ENCODE measurements around the gene RECQL5.
"Not testable (repeated sequence)": the region's sequence is repeated elsewhere in the genome, so short reads cannot be mapped to it uniquely, and the experiment has no call there.

RECQL5 gene

GRCh38 chr17:75642784-75643642 is 23.9 kb downstream of the RECQL5 start:
- Histone ChIP-seq H3K27me3 (ENCODE audit: control insufficient read depth in 2 of 2, insufficient read depth in 2 of 2, low read length in 2 of 2) (no peaks in the 10 kb centered on the region), H3K9me3 (ENCODE audit: control insufficient read depth in 2 of 2, low read length in 2 of 2) (no peaks in the 10 kb centered on the region), H3K4me1 (ENCODE audit: control insufficient read depth in 2 of 2, insufficient read depth in 2 of 2, low read length in 2 of 2) (peaks cover 45 to 64% of the 10 kb centered on the region in 2 donors), H3K27ac (ENCODE audit: low read depth in 2 of 2, low read length in 2 of 2) (peak overlapping the region; percentile 74 to 88), H3K4me3 (ENCODE audit: low read length in 2 of 2) (no peak overlapping the region), H3K36me3 (ENCODE audit: control insufficient read depth in 2 of 2, insufficient read depth in 2 of 2, low read length in 2 of 2) (no peaks in the 10 kb centered on the region), H3K9ac (ENCODE audit: low read depth in 1 of 2, low read length in 2 of 2) (peak overlapping the region; percentile 24 to 27)

DNA sequence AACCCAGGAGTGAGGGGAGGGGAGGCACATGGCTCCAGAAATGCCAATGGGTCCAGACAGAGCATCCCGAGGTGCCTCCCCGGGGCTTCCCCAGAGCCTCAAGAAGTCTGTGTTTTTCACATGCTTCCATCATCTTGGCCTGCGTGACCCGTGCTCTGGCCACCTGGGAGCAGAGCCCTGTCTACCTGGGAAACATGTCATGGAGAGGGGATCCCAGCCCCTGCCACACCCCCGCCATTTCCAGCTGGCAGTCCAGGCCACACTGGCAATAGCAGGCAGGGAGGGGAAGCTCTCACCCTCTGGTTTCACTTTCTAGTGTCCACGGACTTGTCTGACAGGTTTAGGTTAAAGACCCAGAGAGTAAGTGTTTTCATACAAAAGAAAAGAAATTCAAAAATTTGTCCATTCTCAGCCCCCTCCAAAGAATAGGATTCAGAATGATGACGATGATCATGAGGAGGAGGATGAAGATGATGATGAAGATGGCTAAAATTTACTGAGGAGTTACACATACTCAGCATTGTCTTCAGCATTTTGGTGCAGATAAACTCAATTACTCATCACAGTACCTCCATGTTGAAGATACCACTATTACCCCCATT is 24.7 kb downstream of the RECQL5 start:
- Histone ChIP-seq H3K9me3 (ENCODE audit: control insufficient read depth in 2 of 2, low read length in 2 of 2) (no peaks in the 10 kb centered on the region), H3K9ac (ENCODE audit: low read depth in 1 of 2, low read length in 2 of 2) (peak overlapping the region; percentile 27), H3K36me3 (ENCODE audit: control insufficient read depth in 2 of 2, insufficient read depth in 2 of 2, low read length in 2 of 2) (no peaks in the 10 kb centered on the region), H3K4me3 (ENCODE audit: low read length in 2 of 2) (no peak overlapping the region), H3K4me1 (ENCODE audit: control insufficient read depth in 2 of 2, insufficient read depth in 2 of 2, low read length in 2 of 2) (peaks cover 48 to 70% of the 10 kb centered on the region in 2 donors), H3K27ac (ENCODE audit: low read depth in 2 of 2, low read length in 2 of 2) (peak overlapping the region; percentile 74 to 88), H3K27me3 (ENCODE audit: control insufficient read depth in 2 of 2, insufficient read depth in 2 of 2, low read length in 2 of 2) (no peaks in the 10 kb centered on the region)

GRCh38 chr17:75641343-75641742 is 25.6 kb downstream of the RECQL5 start:
- Histone ChIP-seq H3K36me3 (ENCODE audit: control insufficient read depth in 2 of 2, insufficient read depth in 2 of 2, low read length in 2 of 2) (no peaks in the 10 kb centered on the region), H3K27me3 (ENCODE audit: control insufficient read depth in 2 of 2, insufficient read depth in 2 of 2, low read length in 2 of 2) (no peaks in the 10 kb centered on the region), H3K4me1 (ENCODE audit: control insufficient read depth in 2 of 2, insufficient read depth in 2 of 2, low read length in 2 of 2) (peaks cover 53 to 72% of the 10 kb centered on the region in 2 donors), H3K9ac (ENCODE audit: low read depth in 1 of 2, low read length in 2 of 2) (no peak overlapping the region), H3K27ac (ENCODE audit: low read depth in 2 of 2, low read length in 2 of 2) (peak overlapping the region in 1 of 2 donors; percentile 88), H3K4me3 (ENCODE audit: low read length in 2 of 2) (no peak overlapping the region), H3K9me3 (ENCODE audit: control insufficient read depth in 2 of 2, low read length in 2 of 2) (no peaks in the 10 kb centered on the region)

DNA sequence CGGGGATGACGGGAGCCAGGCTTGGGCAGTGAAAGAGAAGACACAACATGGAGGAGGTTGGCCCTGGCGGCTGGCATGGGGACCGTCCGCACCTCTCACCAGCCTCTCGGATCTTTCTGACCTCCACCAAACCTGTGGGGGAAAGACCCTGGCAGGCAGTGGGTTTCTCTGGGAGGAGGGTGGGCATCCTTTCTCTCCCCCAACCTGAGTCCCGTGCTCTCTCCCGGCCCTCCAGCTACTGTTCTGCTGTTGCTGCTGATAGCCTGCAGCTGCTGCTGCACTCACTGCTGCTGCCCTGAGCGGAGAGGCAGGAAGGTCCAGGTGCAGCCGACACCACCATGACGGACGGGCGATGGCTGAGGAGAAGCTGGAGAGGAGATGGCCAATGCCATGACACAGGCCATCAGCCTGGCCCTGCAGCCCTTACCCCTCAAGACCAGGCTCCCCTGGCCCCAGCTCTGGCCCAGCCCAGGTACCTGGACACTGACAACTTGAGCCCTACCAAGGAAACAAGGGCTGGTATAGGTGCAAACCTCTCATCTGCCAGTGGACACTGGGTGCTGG is 26.3 kb downstream of the RECQL5 start:
- Histone ChIP-seq H3K27ac (ENCODE audit: low read depth in 2 of 2, low read length in 2 of 2) (peak overlapping the region in 1 of 2 donors; percentile 52), H3K4me1 (ENCODE audit: control insufficient read depth in 2 of 2, insufficient read depth in 2 of 2, low read length in 2 of 2) (peaks cover 52 to 73% of the 10 kb centered on the region in 2 donors), H3K27me3 (ENCODE audit: control insufficient read depth in 2 of 2, insufficient read depth in 2 of 2, low read length in 2 of 2) (no peaks in the 10 kb centered on the region), H3K4me3 (ENCODE audit: low read length in 2 of 2) (no peak overlapping the region), H3K36me3 (ENCODE audit: control insufficient read depth in 2 of 2, insufficient read depth in 2 of 2, low read length in 2 of 2) (no peaks in the 10 kb centered on the region), H3K9me3 (ENCODE audit: control insufficient read depth in 2 of 2, low read length in 2 of 2) (no peaks in the 10 kb centered on the region), H3K9ac (ENCODE audit: low read depth in 1 of 2, low read length in 2 of 2) (no peak overlapping the region)

DNA sequence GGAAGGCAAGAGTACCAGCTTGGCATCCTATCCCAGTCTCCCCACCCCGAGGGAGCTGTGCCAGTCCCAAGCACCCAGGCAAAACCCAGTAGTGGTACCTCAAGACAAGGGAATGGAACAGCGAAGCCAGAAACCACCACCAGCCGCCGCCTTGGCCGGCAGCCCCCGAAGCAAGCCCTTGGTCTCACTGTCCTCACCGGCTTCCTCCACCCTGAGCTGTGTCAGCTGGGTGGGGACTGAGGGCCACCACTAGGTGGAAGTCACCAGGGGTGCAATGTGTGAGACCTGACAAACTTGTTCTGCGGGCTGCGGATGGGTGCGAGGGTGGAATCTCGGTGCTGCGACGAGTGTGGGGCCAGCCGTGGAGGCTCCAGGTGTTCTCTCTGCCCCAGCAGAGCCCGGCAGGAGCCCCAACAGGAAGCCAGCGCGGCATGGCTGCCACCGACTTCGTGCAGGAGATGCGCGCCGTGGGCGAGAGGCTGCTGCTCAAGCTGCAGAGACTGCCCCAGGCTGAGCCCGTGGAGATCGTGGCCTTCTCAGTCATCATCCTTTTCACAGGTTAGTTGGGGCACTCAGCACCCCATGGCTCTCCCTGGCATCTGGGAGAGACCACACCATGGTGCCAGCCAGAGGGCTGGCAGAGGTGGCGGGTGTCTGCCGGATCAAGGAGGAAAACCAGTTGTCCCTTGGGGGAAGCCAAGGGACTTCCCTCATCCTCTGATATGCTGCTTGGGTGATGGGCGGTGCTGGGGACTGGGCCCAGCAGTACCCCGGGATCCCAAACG is 27.0 kb downstream of the RECQL5 start:
- H3K27me3 ChIP-seq (ENCODE audit: control insufficient read depth in 2 of 2, insufficient read depth in 2 of 2, low read length in 2 of 2): no peaks in the 10 kb centered on the region
- H3K36me3 ChIP-seq (ENCODE audit: control insufficient read depth in 2 of 2, insufficient read depth in 2 of 2, low read length in 2 of 2): no peaks in the 10 kb centered on the region
- H3K9ac ChIP-seq (ENCODE audit: low read depth in 1 of 2, low read length in 2 of 2): peak overlapping the region; percentile 2 to 19
- no peak overlapping the region for H3K4me3 ChIP-seq (ENCODE audit: low read length in 2 of 2)
- no peaks in the 10 kb centered on the region for H3K9me3 ChIP-seq (ENCODE audit: control insufficient read depth in 2 of 2, low read length in 2 of 2)
- peak overlapping the region; percentile 39 to 52 for H3K27ac ChIP-seq (ENCODE audit: low read depth in 2 of 2, low read length in 2 of 2)
- H3K4me1 ChIP-seq (ENCODE audit: control insufficient read depth in 2 of 2, insufficient read depth in 2 of 2, low read length in 2 of 2): peaks cover 54 to 73% of the 10 kb centered on the region in 2 donors

- Histone ChIP-seq H3K36me3 (ENCODE audit: control insufficient read depth in 2 of 2, insufficient read depth in 2 of 2, low read length in 2 of 2) (no peaks in the 10 kb centered on the region), H3K9me3 (ENCODE audit: control insufficient read depth in 2 of 2, low read length in 2 of 2) (no peaks in the 10 kb centered on the region), H3K4me1 (ENCODE audit: control insufficient read depth in 2 of 2, insufficient read depth in 2 of 2, low read length in 2 of 2) (peaks cover 56 to 75% of the 10 kb centered on the region in 2 donors), H3K4me3 (ENCODE audit: low read length in 2 of 2) (no peak overlapping the region), H3K27me3 (ENCODE audit: control insufficient read depth in 2 of 2, insufficient read depth in 2 of 2, low read length in 2 of 2) (no peaks in the 10 kb centered on the region), H3K9ac (ENCODE audit: low read depth in 1 of 2, low read length in 2 of 2) (no peak overlapping the region), H3K27ac (ENCODE audit: low read depth in 2 of 2, low read length in 2 of 2) (peak overlapping the region in 1 of 2 donors; percentile 9)
These were observed 27.6 kb downstream of the RECQL5 start for GRCh38 chr17:75639327-75639726.

DNA sequence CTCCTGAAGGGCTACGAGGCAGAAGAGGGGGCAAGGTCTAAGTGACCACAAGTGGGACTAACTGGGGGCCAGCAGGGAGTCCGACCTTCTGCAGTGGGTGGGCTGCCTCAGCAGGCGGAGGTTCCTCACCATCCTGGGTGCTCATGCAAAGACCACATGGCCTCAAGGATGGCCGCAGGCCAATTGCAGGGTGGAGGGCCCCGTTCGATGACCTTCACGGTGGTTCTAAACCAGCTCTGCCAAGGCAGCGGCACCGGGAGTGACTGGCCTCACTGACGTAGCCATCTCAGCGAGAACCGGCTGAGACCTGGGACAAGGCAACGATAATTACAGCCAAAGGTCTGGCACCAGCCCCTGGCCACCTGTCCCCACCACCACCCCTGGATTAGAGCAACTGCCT is 28.1 kb downstream of the RECQL5 start:
- H3K9ac ChIP-seq (ENCODE audit: low read depth in 1 of 2, low read length in 2 of 2): no peak overlapping the region
- no peaks in the 10 kb centered on the region for H3K27me3 ChIP-seq (ENCODE audit: control insufficient read depth in 2 of 2, insufficient read depth in 2 of 2, low read length in 2 of 2)
- no peaks in the 10 kb centered on the region for H3K9me3 ChIP-seq (ENCODE audit: control insufficient read depth in 2 of 2, low read length in 2 of 2)
- no peak overlapping the region for H3K27ac ChIP-seq (ENCODE audit: low read depth in 2 of 2, low read length in 2 of 2)
- no peak overlapping the region for H3K4me3 ChIP-seq (ENCODE audit: low read length in 2 of 2)
- no peaks in the 10 kb centered on the region for H3K36me3 ChIP-seq (ENCODE audit: control insufficient read depth in 2 of 2, insufficient read depth in 2 of 2, low read length in 2 of 2)
- H3K4me1 ChIP-seq (ENCODE audit: control insufficient read depth in 2 of 2, insufficient read depth in 2 of 2, low read length in 2 of 2): peaks cover 61 to 78% of the 10 kb centered on the region in 2 donors

- H3K27ac ChIP-seq (ENCODE audit: low read depth in 2 of 2, low read length in 2 of 2); H3K4me3 ChIP-seq (ENCODE audit: low read length in 2 of 2); H3K27me3 ChIP-seq (ENCODE audit: control insufficient read depth in 2 of 2, insufficient read depth in 2 of 2, low read length in 2 of 2); H3K9ac ChIP-seq (ENCODE audit: low read depth in 1 of 2, low read length in 2 of 2); H3K9me3 ChIP-seq (ENCODE audit: control insufficient read depth in 2 of 2, low read length in 2 of 2); H3K36me3 ChIP-seq (ENCODE audit: control insufficient read depth in 2 of 2, insufficient read depth in 2 of 2, low read length in 2 of 2): not testable (repeated sequence)
- H3K4me1 ChIP-seq (ENCODE audit: control insufficient read depth in 2 of 2, insufficient read depth in 2 of 2, low read length in 2 of 2): peaks cover 63 to 79% of the 10 kb centered on the region in 2 donors
These were observed 28.9 kb downstream of the RECQL5 start for GRCh38 chr17:75638039-75638438.

GRCh38 chr17:75637551-75637950 is 29.4 kb downstream of the RECQL5 start:
- Histone ChIP-seq H3K36me3 (ENCODE audit: control insufficient read depth in 2 of 2, insufficient read depth in 2 of 2, low read length in 2 of 2) (no peaks in the 10 kb centered on the region), H3K4me1 (ENCODE audit: control insufficient read depth in 2 of 2, insufficient read depth in 2 of 2, low read length in 2 of 2) (peaks cover 62 to 75% of the 10 kb centered on the region in 2 donors), H3K27me3 (ENCODE audit: control insufficient read depth in 2 of 2, insufficient read depth in 2 of 2, low read length in 2 of 2) (no peaks in the 10 kb centered on the region), H3K27ac (ENCODE audit: low read depth in 2 of 2, low read length in 2 of 2) (peak overlapping the region in 1 of 2 donors; percentile 23), H3K9me3 (ENCODE audit: control insufficient read depth in 2 of 2, low read length in 2 of 2) (no peaks in the 10 kb centered on the region), H3K4me3 (ENCODE audit: low read length in 2 of 2) (no peak overlapping the region), H3K9ac (ENCODE audit: low read depth in 1 of 2, low read length in 2 of 2) (peak overlapping the region; percentile 24 to 44)

All from mucosa of rectum (tissue), 2 donors.